OCI-LY3 (cell line): ENCODE measurements around the gene KRCC1.

Source experiments
- EZH2phosphoT487 ChIP-seq: fragments of 200-600 bp; shearing (Covaris generic); IDR thresholded peaks from 2 replicates; pipeline ENCODE4 v1.6.1; 2018; ENCODE audit warnings: antibody characterized with exemption, mixed run types, low read depth
- TF ChIP-seq, protein P1 (sequence below): fragments of 200-600, 300-600 bp; sonication (generic); IDR thresholded peaks from 2 replicates; pipeline ENCODE4 v1.5.1; 2014; ENCODE audit warnings: antibody characterized with exemption, low read length, low read depth

GRCh38 chr2:88097891-88098557 lies 42.4 kb upstream of the KRCC1 start:
- TF ChIP-seq, protein P1, sequence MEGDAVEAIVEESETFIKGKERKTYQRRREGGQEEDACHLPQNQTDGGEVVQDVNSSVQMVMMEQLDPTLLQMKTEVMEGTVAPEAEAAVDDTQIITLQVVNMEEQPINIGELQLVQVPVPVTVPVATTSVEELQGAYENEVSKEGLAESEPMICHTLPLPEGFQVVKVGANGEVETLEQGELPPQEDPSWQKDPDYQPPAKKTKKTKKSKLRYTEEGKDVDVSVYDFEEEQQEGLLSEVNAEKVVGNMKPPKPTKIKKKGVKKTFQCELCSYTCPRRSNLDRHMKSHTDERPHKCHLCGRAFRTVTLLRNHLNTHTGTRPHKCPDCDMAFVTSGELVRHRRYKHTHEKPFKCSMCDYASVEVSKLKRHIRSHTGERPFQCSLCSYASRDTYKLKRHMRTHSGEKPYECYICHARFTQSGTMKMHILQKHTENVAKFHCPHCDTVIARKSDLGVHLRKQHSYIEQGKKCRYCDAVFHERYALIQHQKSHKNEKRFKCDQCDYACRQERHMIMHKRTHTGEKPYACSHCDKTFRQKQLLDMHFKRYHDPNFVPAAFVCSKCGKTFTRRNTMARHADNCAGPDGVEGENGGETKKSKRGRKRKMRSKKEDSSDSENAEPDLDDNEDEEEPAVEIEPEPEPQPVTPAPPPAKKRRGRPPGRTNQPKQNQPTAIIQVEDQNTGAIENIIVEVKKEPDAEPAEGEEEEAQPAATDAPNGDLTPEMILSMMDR = no peak
- TF ChIP-seq EZH2phosphoT487 = no peak
